GM12878 (cell line): ENCODE results near the gene IGFLR1. TPM values are rescaled to one million over a fixed set of nuclear protein-coding genes. Genes with fewer than 3 reads are reported as not detected.

Experiments used
- ATAC-seq: fragments of 200-7000 bp; cut with Tn5 transposase; 3 replicates; pipeline ENCODE4 v1.9.1; 2020; ENCODE audit warnings: mild to moderate bottlenecking, moderate library complexity
- BruUV-seq: library from RNA; stranded (reverse); fragments of 400-500 nt; replicated peaks from 2 replicates; lab custom pipeline; 2021; lab: Mats Ljungman, UMichigan
- CTCF ChIA-PET: fragments of 300-600 bp; sonication (Branson Sonifier 250); formaldehyde crosslinking; extraction: SDS; loops from one replicate; lab custom pipeline; 2021; ENCODE audit warnings: inconsistent platforms; lab: Yijun Ruan, JAX
- POLR2A ChIA-PET: fragments of 350-600 bp; formaldehyde crosslinking; extraction: SDS; loops from one replicate; lab custom pipeline; 2021; ENCODE audit warnings: inconsistent platforms; lab: Charles Lee
- RAD21 ChIA-PET: fragments of 300-600 bp; sonication (Branson Sonifier 250); formaldehyde crosslinking; loops from one replicate; lab custom pipeline; 2023; ENCODE audit warnings: antibody characterized with exemption; ENCODE audit not compliant: unreplicated experiment; lab: Charles Lee
- SMC1A ChIA-PET: fragments of 300-600 bp; sonication (Branson Sonifier 250); formaldehyde crosslinking; loops from one replicate; lab custom pipeline; 2023; ENCODE audit not compliant: unreplicated experiment, uncharacterized antibody; lab: Charles Lee
- DNase-seq: peaks from one replicate; pipeline ENCODE4 v3.0.0-alpha.2; 2011; ENCODE audit warnings: low read depth, low spot score
- FAIRE-seq: peaks from 3 replicates; lab custom pipeline; 2011; peaks lifted over from hg19 to GRCh38; lab: Jason Lieb, UNC
- H2AFZ ChIP-seq: 2 replicates; pipeline ENCODE4 v1.6.0; 2011; ENCODE audit warnings: low read depth, low read length, control low read depth; ENCODE audit not compliant: control insufficient read depth
- H3K27ac ChIP-seq: 2 replicates; pipeline ENCODE4 v1.5.1; 2011; ENCODE audit warnings: control low read depth; ENCODE audit not compliant: control insufficient read depth, insufficient read depth
- H3K27me3 ChIP-seq, 2 experiments: replicated peaks in 1 of 2; 2 replicates each; pipeline versions ENCODE4 v1.6.0 to v1.6.1; 2011; ENCODE audit warnings: low read length in 1 of 2; ENCODE audit not compliant: control insufficient read depth in 2 of 2, insufficient read depth in 2 of 2
- H3K36me3 ChIP-seq, 2 experiments: 2 replicates each; pipeline ENCODE4 v1.5.1; 2011; ENCODE audit warnings: low read length in 1 of 2; ENCODE audit not compliant: control insufficient read depth in 2 of 2, insufficient read depth in 2 of 2
- H3K4me1 ChIP-seq: 2 replicates; pipeline ENCODE4 v1.6.1; 2011; ENCODE audit warnings: mild to moderate bottlenecking, low read length, moderate library complexity, mixed read lengths; ENCODE audit not compliant: control insufficient read depth, insufficient read depth
- H3K4me2 ChIP-seq: 2 replicates; pipeline ENCODE4 v1.6.0; 2011; ENCODE audit warnings: control low read depth; ENCODE audit not compliant: control insufficient read depth, insufficient read depth
- H3K4me3 ChIP-seq: fragments of 200-600 bp; sonication (generic); 2 replicates; pipeline ENCODE4 v1.5.1; 2016
- H3K79me2 ChIP-seq: 2 replicates; pipeline ENCODE4 v1.6.0; 2011; ENCODE audit warnings: low read length; ENCODE audit not compliant: control insufficient read depth, insufficient read depth
- H3K9ac ChIP-seq: 2 replicates; pipeline ENCODE4 v1.8.0; 2011; ENCODE audit warnings: low read length, control low read depth, mixed read lengths; ENCODE audit not compliant: control insufficient read depth, insufficient read depth
- H3K9me3 ChIP-seq: replicated peaks from 3 replicates; pipeline ENCODE4 v1.5.1; 2011; ENCODE audit warnings: mild to moderate bottlenecking, low read length; ENCODE audit not compliant: control insufficient read depth, insufficient read depth
- H4K20me1 ChIP-seq: 2 replicates; pipeline ENCODE4 v1.6.0; 2011; ENCODE audit not compliant: control insufficient read depth, insufficient read depth
- EZH2 ChIP-seq: IDR thresholded peaks from 2 replicates; pipeline ENCODE4 v1.6.1; 2012; ENCODE audit warnings: low read depth, mild to moderate bottlenecking, control low read depth, inconsistent platforms, low read length, borderline replicate concordance; ENCODE audit not compliant: control insufficient read depth
- SMC3 ChIP-seq: IDR thresholded peaks from 2 replicates; pipeline ENCODE4 v1.6.1; 2011; ENCODE audit warnings: low read length, improper control_type of control experiment, borderline replicate concordance
- SUZ12 ChIP-seq: fragments of 200-600 bp; sonication (generic); IDR thresholded peaks from one replicate; pipeline ENCODE4 v1.6.1; 2018; ENCODE audit warnings: antibody characterized with exemption, mild to moderate bottlenecking; ENCODE audit not compliant: unreplicated experiment
- TCF7 ChIP-seq: IDR thresholded peaks from 2 replicates; pipeline ENCODE4 v1.6.1; 2014; ENCODE audit warnings: antibody characterized with exemption, borderline replicate concordance
- WGBS: methylation state at CpG from one replicate; pipeline ENCODE4 v1.1.6; 2016; ENCODE audit warnings: low lambda C conversion rate; ENCODE audit not compliant: insufficient replicate concordance, insufficient coverage; ENCODE audit errors: missing lambda C conversion rate; 5-methylcytosine and 5-hydroxymethylcytosine counted together
- in situ Hi-C: fragments of 300-500 bp; cut with MboI; formaldehyde crosslinking; loops from 9 replicates; pipeline ENCODE4 v1.14.3; 2018; ENCODE audit warnings: mixed read lengths
- intact Hi-C: fragments of 100-400 bp; cut with micrococcal nuclease; formaldehyde crosslinking; loops from one replicate; pipeline ENCODE4 v1.14.2; 2022; ENCODE audit not compliant: unreplicated experiment
- polyA plus RNA-seq, 11 experiments: library from polyadenylated mRNA; depleted of rRNA in 4 of 11; unstranded in 6 of 11; stranded (reverse) in 5 of 11; fragments of >200 nt; fragmentation: Nextera tagmentation in 4 of 11; fragmentation: Illumina TruSeq in 1 of 11; extraction: Ambion mirVana in 4 of 11; extraction: Trizol in 1 of 11; gene quantifications; 1 replicate in 1 of 11; 2 replicates in 10 of 11; pipeline versions ENCODE4 v1.2.1 to v1.2.3, GENCODE V29; 2011 to 2016; ENCODE audit warnings: inconsistent platforms in 2 of 11, missing spikeins in 2 of 11, low read depth in 1 of 11
- total RNA-seq, 4 experiments: library from RNA; depleted of rRNA in 3 of 4; stranded (reverse); fragments of >200 nt in 3 of 4; fragmentation: Illumina TruSeq in 1 of 4; extraction: Trizol in 1 of 4; gene quantifications; 2 replicates each; pipeline versions ENCODE4 v1.2.1 to v1.2.3, GENCODE V29; 2013 to 2021
- TF ChIP-seq, protein P1 (sequence below): fragments of 450-650 bp; IDR thresholded peaks from 2 replicates; pipeline ENCODE4 v1.6.1; 2017; ENCODE audit warnings: low read depth, mild to moderate bottlenecking, moderate library complexity
- TF ChIP-seq, protein P2 (sequence below): IDR thresholded peaks from 2 replicates; pipeline ENCODE4 v1.6.1; 2011; ENCODE audit warnings: mild to moderate bottlenecking, low read depth, low read length, moderate library complexity; ENCODE audit not compliant: insufficient replicate concordance
- TF ChIP-seq, protein P3 (sequence below): IDR thresholded peaks from 2 replicates; pipeline ENCODE4 v1.6.1; 2011; ENCODE audit warnings: low read depth, mild to moderate bottlenecking, low read length, moderate library complexity, borderline replicate concordance; ENCODE audit errors: extremely low read depth
- TF ChIP-seq, protein P4 (sequence below): IDR thresholded peaks from 2 replicates; pipeline ENCODE4 v1.6.1; 2012; ENCODE audit warnings: low read depth, low read length, improper control_type of control experiment

IGFLR1 gene
- total and polyA plus RNA-seq, 10 of the 15 experiments (the other 5 are each of a cell fraction or from before 2014, with no cell fraction given) = 2.5 to 39.9 (median 24.8) TPM

DNA sequence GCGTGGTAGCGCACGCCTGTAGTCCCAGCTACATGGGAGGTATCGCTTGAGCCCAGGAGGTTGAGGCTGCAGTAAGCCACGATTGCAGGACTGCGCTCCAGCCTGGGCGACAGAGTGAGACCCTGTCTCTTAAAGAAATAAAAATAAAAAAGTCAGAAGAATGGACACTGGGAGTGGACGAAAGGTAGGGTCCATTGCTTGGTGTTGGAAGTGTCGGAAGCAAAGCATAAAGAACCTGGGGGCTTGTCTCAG, 32.7 kb upstream of the IGFLR1 start:
- ATAC-seq = no peak

DNA sequence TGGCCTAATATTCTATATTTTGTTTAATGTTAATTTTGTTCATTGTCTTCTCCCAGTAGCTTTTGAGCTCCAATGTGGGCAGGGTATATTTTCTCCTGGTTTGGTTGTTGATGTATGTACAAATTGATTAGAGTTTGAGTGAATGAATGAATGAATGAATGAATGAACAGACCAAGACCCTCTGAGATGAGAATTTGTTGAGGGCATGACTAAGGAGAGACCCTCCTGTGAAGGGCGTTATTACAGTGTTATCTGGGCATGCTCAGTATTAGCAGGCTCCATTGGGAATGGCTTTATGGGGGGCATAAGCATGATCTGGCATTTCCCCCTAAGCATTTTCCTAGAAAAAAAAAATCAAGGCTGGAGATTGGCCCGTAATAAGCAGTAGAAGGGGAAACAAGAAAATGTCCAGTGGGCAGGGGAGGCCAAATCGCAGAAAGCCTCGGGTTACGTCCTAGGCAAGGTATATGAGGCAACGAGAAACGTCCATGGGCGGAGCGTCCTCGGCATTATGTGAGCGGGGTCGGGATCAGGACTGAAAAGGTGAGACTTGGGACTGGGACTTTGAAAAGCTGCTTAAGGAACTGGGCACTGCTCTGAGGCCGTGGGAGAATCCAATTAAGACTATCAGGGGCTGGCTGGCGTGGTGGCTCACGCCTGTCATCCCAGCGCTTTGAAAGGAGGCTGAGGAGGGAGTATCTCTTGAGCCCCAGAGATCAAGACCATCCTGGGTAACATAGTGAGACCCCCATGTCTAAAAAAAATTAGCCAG, 32.2 kb upstream of the IGFLR1 start:
- Histone ChIP-seq H3K36me3 (no peaks in the 10 kb centered on the region; a peak in 1 of 4 replicates), H3K4me1 (no peaks in the 10 kb centered on the region), H3K9ac (no peak overlapping the region), H3K4me3 (no peak overlapping the region), H3K27ac (no peak overlapping the region), H3K9me3 (no peaks in the 10 kb centered on the region), H2AFZ (peak overlapping the region; percentile 59; the same call in 1 of the 2 replicates), H4K20me1 (no peaks in the 10 kb centered on the region), H3K79me2 (no peaks in the 10 kb centered on the region), H3K27me3 (no peaks in the 10 kb centered on the region), H3K4me2 (peak overlapping the region; percentile 86)
- in situ Hi-C loops = no loop called here
- intact Hi-C loops = no loop called here
- BruUV-seq = no TSS peak
- DNase-seq (no peak), ATAC-seq (no peak), FAIRE-seq (peak; percentile 59)
- 54% methylated on average over 16 of the region's 16 CpGs for WGBS
- ChIA-PET POLR2A (interaction anchor here (0.6 to 1.9 kb wide), 2 partner anchors 34 to 127 kb away, joined by 4 to 8 read pairs; partner anchors contain the start of gene COX6B1), RAD21 (no interaction called here), CTCF (no interaction called here), SMC1A (no interaction called here)
- TF ChIP-seq, protein P1, sequence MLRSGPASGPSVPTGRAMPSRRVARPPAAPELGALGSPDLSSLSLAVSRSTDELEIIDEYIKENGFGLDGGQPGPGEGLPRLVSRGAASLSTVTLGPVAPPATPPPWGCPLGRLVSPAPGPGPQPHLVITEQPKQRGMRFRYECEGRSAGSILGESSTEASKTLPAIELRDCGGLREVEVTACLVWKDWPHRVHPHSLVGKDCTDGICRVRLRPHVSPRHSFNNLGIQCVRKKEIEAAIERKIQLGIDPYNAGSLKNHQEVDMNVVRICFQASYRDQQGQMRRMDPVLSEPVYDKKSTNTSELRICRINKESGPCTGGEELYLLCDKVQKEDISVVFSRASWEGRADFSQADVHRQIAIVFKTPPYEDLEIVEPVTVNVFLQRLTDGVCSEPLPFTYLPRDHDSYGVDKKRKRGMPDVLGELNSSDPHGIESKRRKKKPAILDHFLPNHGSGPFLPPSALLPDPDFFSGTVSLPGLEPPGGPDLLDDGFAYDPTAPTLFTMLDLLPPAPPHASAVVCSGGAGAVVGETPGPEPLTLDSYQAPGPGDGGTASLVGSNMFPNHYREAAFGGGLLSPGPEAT = no peak
- TF ChIP-seq, protein P2, sequence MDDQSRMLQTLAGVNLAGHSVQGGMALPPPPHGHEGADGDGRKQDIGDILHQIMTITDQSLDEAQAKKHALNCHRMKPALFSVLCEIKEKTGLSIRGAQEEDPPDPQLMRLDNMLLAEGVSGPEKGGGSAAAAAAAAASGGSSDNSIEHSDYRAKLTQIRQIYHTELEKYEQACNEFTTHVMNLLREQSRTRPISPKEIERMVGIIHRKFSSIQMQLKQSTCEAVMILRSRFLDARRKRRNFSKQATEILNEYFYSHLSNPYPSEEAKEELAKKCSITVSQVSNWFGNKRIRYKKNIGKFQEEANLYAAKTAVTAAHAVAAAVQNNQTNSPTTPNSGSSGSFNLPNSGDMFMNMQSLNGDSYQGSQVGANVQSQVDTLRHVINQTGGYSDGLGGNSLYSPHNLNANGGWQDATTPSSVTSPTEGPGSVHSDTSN = no peak
- TF ChIP-seq TCF7 (no peak), SMC3 (no peak), EZH2 (no peak)
- TF ChIP-seq, protein P3, sequence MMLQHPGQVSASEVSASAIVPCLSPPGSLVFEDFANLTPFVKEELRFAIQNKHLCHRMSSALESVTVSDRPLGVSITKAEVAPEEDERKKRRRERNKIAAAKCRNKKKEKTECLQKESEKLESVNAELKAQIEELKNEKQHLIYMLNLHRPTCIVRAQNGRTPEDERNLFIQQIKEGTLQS = no peak
- TF ChIP-seq, protein P4, sequence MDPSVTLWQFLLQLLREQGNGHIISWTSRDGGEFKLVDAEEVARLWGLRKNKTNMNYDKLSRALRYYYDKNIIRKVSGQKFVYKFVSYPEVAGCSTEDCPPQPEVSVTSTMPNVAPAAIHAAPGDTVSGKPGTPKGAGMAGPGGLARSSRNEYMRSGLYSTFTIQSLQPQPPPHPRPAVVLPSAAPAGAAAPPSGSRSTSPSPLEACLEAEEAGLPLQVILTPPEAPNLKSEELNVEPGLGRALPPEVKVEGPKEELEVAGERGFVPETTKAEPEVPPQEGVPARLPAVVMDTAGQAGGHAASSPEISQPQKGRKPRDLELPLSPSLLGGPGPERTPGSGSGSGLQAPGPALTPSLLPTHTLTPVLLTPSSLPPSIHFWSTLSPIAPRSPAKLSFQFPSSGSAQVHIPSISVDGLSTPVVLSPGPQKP = no peak

More for the DNA sequence above, 32.7 kb upstream of the IGFLR1 start:
- no peaks in the 10 kb centered on the region; a peak in 1 of 4 replicates for H3K36me3 ChIP-seq
- intact Hi-C loops = no loop called here
- ChIA-PET RAD21 (no interaction called here), CTCF (no interaction called here), SMC1A (no interaction called here), POLR2A (no interaction called here)
- FAIRE-seq (no peak), DNase-seq (no peak)
- H3K4me3 ChIP-seq = no peak overlapping the region
- H3K9ac ChIP-seq = no peak overlapping the region
- TF ChIP-seq, protein P4 = no peak
- TF ChIP-seq SUZ12 = no peak
- H3K27me3 ChIP-seq = no peaks in the 10 kb centered on the region
- H3K79me2 ChIP-seq = no peaks in the 10 kb centered on the region
- H3K27ac ChIP-seq = no peak overlapping the region
- no peaks in the 10 kb centered on the region for H3K9me3 ChIP-seq
- H3K4me1 ChIP-seq = no peaks in the 10 kb centered on the region
- no TSS peak for BruUV-seq
- WGBS = 51% methylated on average over 9 of the region's 9 CpGs
- in situ Hi-C loops = no loop called here
- peak overlapping the region; percentile 86 for H3K4me2 ChIP-seq
- no peaks in the 10 kb centered on the region for H4K20me1 ChIP-seq
- peak overlapping the region; percentile 59 for H2AFZ ChIP-seq
